GM12801 (cell line): ENCODE measurements around the gene FBXL19.

Experiments used
- TF ChIP-seq, protein P1 (sequence below): IDR thresholded peaks from one replicate; pipeline ENCODE4 v1.5.1; 2011; ENCODE audit warnings: control low read depth; ENCODE audit not compliant: insufficient read length; ENCODE audit errors: extremely low read depth

The FBXL19 gene

DNA sequence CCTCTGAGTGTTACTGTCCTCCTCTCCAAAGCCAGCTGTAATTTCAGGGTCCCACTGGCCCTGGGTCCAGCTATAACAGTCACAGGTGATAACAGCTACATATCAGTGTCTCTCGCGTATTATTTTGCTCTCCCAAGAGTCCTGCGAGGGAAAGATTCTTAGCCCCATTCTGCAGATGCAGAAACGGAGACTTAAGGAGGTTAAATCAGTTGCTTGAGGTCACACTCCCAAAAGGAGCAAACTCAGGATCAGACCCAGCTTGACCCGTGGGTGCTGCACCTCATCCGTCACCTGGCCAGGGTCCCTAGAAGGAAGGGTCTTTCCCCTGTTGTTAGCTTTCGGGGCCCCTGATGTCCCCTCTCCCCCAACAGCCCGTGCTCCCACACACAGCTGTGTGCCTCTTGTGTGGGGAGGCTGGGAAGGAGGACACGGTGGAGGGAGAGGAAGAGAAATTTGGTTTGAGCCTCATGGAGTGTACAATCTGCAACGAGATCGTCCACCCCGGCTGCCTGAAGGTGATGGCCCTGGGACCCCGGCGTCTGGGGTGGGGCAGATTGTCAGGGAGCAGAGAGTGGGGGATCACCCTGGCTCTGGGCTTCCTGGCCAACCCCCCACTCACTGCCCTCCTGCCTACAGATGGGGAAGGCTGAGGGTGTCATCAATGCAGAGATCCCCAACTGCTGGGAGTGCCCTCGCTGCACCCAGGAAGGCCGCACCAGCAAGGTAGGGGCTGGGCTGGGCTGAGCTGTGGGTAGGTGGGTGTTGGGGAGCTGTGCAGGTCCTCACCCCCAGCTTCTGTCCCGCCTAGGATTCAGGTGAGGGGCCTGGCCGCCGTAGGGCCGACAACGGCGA, 3.8 kb downstream of the FBXL19 start:
- TF ChIP-seq, protein P1, sequence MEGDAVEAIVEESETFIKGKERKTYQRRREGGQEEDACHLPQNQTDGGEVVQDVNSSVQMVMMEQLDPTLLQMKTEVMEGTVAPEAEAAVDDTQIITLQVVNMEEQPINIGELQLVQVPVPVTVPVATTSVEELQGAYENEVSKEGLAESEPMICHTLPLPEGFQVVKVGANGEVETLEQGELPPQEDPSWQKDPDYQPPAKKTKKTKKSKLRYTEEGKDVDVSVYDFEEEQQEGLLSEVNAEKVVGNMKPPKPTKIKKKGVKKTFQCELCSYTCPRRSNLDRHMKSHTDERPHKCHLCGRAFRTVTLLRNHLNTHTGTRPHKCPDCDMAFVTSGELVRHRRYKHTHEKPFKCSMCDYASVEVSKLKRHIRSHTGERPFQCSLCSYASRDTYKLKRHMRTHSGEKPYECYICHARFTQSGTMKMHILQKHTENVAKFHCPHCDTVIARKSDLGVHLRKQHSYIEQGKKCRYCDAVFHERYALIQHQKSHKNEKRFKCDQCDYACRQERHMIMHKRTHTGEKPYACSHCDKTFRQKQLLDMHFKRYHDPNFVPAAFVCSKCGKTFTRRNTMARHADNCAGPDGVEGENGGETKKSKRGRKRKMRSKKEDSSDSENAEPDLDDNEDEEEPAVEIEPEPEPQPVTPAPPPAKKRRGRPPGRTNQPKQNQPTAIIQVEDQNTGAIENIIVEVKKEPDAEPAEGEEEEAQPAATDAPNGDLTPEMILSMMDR, result no peak

DNA sequence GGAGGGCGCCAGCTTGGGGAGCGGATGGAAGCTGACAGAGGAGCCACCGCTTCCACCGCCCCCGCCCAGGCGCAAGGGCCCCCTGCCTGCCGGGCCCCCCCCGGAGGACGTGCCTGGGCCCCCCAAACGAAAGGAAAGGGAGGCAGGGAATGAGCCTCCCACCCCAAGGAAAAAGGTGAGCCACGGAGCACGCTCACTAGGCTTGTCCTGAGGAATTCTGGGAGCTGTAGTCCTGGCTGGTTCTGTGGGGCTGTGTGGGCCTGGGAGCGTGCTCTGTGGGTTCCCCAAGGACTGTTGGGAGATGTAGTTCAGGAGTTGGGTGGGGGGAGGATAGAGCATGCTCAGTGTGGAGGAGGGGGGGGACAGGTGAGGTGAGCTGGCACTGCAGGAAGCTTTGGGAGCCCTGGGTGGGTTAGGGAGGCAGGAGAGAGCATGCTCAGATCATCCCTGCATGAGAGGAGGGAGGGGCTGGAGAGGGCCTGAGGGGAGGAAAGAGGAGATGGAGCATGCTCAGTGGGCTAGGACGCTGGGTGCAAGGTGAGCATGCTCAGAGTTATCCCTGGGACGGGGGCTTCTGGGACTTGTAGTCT, 4.5 kb downstream of the FBXL19 start:
- TF ChIP-seq, protein P1, result no peak

DNA sequence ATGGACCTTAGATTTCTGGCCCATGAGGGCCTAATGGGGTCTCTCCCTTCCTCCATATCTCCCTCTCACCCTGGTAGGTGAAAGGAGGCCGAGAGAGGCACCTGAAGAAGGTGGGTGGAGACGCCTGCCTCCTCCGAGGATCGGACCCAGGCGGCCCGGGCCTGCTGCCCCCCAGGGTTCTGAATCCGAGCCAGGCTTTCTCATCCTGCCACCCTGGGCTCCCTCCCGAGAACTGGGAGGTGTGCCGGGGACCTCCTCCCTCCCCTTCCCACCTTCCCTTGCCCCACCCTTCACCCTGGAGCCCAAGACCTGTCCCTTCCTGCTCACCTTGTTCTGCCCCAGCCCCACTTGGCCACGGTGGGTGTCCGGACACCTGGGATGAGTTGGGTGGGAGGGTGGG, 5.0 kb downstream of the FBXL19 start:
- TF ChIP-seq, protein P1, result no peak

GRCh38 chr16:30929167-30929566, 5.8 kb downstream of the FBXL19 start:
- TF ChIP-seq, protein P1, result no peak

- TF ChIP-seq, protein P1, result no peak
Observed at GRCh38 chr16:30930160-30930571, 6.8 kb downstream of the FBXL19 start.

DNA sequence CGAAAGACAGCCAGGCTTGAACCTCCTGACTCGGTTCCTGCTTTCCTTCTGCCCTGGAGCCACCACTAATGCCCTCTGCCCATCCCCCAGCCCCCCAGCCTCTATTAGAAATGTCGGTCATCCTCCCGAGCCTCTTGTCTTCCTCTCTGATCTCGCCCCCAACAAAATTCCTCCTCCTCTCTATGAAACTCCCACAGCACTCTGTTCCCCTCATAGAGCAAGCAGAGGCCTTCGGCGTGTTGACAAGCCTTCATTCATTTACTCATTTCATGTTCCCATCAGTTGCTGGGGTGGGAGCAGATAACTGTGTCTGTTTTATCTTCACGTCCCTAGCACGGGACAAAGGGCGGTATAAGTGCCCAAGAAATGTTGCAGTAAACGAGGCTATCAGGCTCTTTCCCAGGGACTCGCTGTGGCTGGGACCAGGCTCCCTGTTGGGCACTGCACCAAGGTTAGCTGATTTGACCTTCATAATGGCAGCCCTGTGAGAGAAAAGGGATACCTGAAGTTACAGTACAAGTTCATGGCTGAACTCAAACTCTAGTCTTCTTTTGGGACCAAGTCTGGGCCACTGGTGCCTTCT, 7.8 kb downstream of the FBXL19 start:
- TF ChIP-seq, protein P1, result no peak

DNA sequence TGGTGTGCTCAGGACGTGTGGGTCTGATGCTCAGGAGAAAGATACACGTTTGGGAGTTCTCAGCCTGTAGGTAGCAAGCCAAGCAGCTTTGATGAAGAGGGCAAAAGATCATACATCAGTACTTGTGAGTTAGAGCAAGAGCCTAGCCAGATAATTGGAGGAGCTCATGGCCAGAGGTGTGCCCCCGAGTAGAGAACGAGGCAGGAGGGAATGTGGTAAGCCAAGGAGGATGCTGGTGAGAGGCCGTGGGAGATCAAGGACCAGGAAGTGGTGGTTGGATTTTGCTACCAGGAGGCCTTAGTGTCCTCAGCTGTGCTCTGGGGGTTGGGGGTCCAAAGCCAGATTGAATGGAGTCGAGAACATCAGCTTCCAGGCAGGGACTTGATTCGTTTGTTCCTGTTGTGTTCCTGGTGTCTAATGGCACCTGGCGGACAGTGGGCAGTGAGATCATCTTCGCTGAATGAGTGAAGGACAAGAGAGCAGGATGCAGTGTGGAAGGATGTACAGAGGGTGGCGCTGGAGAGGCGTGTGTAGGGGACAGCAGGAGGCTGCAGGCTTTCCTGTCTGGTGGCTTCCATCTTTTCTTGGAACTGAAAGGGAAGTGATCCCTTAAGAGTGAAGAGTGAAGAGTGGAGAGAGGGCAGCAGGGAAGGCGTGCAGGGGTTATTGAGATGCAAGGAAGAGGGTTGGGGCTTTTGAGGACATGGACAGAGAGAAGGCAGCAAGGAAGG, 11.6 kb downstream of the FBXL19 start:
- TF ChIP-seq, protein P1, result no peak
